GM12864 (cell line): ENCODE data around the gene TINCR.
A peak's percentile ranks its signal among the peaks of the same experiment; 100 is the strongest.

ENCODE experiments used
- DNase-seq: peaks from one replicate; pipeline ENCODE4 v3.0.0-alpha.2; 2011; ENCODE audit warnings: low read depth
- H3K4me3 ChIP-seq: 2 replicates; pipeline ENCODE4 v1.5.1; 2011; ENCODE audit warnings: mild to moderate bottlenecking, low read depth, low read length, control low read depth
- CTCF ChIP-seq: IDR thresholded peaks from 2 replicates; pipeline ENCODE4 v1.5.1; 2011; ENCODE audit warnings: low read depth, mild to moderate bottlenecking, moderate library complexity, low read length, control low read depth, inconsistent platforms; ENCODE audit errors: missing control alignments

Gene TINCR

GRCh38 chr19:5558101-5558621, 9.6 kb downstream of the TINCR start:
- no peak for DNase-seq
- no peak for TF ChIP-seq CTCF

GRCh38 chr19:5557691-5558090, 10.1 kb downstream of the TINCR start:
- TF ChIP-seq CTCF, result no peak
- H3K4me3 ChIP-seq, result no peak overlapping the region
- DNase-seq, result no peak

More at GRCh38 chr19:5558101-5558621, 9.6 kb downstream of the TINCR start:
- H3K4me3 ChIP-seq, result no peak overlapping the region

- no peak overlapping the region for H3K4me3 ChIP-seq
- no peak for TF ChIP-seq CTCF
- DNase-seq, result no peak
These were observed 12.9 kb downstream of the TINCR start for GRCh38 chr19:5554828-5555227.

- no peak for TF ChIP-seq CTCF
- no peak for DNase-seq
- no peak overlapping the region for H3K4me3 ChIP-seq
These were observed 13.9 kb downstream of the TINCR start for GRCh38 chr19:5553892-5554291.

- no peak for DNase-seq
- peak; percentile 53 for TF ChIP-seq CTCF
- no peak overlapping the region for H3K4me3 ChIP-seq
These were observed 19.9 kb downstream of the TINCR start for GRCh38 chr19:5547881-5548280.

GRCh38 chr19:5545984-5546383, 21.8 kb downstream of the TINCR start:
- no peak overlapping the region for H3K4me3 ChIP-seq
- TF ChIP-seq CTCF, result no peak
- DNase-seq, result no peak

GRCh38 chr19:5545051-5545450, 22.7 kb downstream of the TINCR start:
- DNase-seq, result no peak
- no peak overlapping the region for H3K4me3 ChIP-seq

More at GRCh38 chr19:5545051-5545450, 22.7 kb downstream of the TINCR start:
- TF ChIP-seq CTCF, result no peak
